IMR-90 (cell line): ENCODE data around the gene SH2D4B.

Experiments
- CEBPB ChIP-seq: IDR thresholded peaks from 2 replicates; pipeline ENCODE4 v1.6.1; 2012; ENCODE audit warnings: low read depth, low read length, improper control_type of control experiment
- CTCF ChIP-seq: conservative IDR thresholded peaks from 2 replicates; pipeline ENCODE4 v1.5.1; 2012; ENCODE audit warnings: mild to moderate bottlenecking, low read depth, low read length, improper control_type of control experiment
- MAZ ChIP-seq: IDR thresholded peaks from 2 replicates; pipeline ENCODE4 v1.6.1; 2012; ENCODE audit warnings: low read depth, mild to moderate bottlenecking, low read length, improper control_type of control experiment, moderate library complexity, borderline replicate concordance
- MXI1 ChIP-seq: IDR thresholded peaks from 2 replicates; pipeline ENCODE4 v1.6.1; 2012; ENCODE audit warnings: low read depth, mild to moderate bottlenecking, low read length, moderate library complexity, borderline replicate concordance
- POLR2A ChIP-seq: IDR thresholded peaks from 2 replicates; pipeline ENCODE4 v1.6.1; 2012; ENCODE audit warnings: mild to moderate bottlenecking, low read depth, low read length
- RAD21 ChIP-seq: IDR thresholded peaks from 2 replicates; pipeline ENCODE4 v1.6.1; 2012; ENCODE audit warnings: low read length, improper control_type of control experiment

GRCh38 chr10:80535671-80536360 is 1.9 kb upstream of the SH2D4B start:
- TF ChIP-seq POLR2A, result no peak
- TF ChIP-seq CTCF, result no peak
- TF ChIP-seq RAD21, result no peak
- TF ChIP-seq MXI1, result no peak
- no peak for TF ChIP-seq MAZ
- no peak for TF ChIP-seq CEBPB
